Fibroblast of skin of left quadriceps (primary cell): Measurements from ENCODE around the gene ATXN2L.
"Not testable (repeated sequence)": the region's sequence is repeated elsewhere in the genome, so short reads cannot be mapped to it uniquely, and the experiment has no call there.

Experiments
- DNase-seq, 2 experiments: peaks; one replicate each; pipeline ENCODE4 v3.0.0-alpha.2; 2013; ENCODE audit warnings: low read depth in 2 of 2

The ATXN2L gene

DNA sequence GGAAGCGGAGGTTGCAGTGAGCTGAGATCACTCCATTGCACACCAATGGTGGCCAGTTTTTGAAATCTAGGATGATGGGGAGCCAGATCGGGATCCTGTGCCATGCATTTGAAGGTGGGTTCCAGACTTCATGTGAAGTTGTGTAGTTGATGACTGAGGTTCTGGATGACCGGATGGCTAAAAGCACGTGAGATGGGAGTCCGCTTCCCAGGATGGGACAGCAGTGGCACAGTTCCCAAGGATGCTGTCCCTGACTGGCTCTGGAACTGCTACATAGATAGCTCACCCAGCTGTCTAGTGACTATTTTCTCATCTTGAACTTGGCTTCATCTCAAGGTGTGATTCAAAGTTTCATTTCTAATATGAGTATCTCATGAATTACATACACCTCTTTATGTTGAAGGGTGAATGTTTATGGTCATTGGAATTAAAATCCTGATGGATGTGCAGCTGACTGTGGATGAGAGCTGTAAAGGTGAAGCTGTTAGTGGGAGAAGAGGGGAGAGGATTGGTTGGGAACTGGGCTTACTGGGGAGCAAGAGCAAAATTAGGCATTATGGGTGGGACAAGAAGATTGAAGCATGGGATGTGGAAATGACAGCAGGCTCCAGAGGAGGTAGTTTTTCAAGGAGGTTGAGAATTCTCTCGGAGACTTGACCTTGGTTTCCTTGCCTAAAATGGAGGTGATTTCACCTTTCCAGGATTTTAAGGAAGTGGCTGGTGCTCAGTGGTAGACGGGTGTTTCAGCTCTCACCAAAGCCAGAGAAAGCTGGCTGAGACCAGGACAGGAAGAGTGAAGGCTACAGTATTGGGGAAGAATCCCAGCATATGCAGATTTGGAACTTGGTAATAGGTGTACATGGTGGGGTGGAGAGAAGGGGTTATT is 15.1 kb downstream of the ATXN2L start:
- no peak for DNase-seq

GRCh38 chr16:28838558-28838918 is 15.7 kb downstream of the ATXN2L start:
- no peak for DNase-seq

- DNase-seq = no peak
Measured at GRCh38 chr16:28839004-28839639, 16.3 kb downstream of the ATXN2L start.

DNA sequence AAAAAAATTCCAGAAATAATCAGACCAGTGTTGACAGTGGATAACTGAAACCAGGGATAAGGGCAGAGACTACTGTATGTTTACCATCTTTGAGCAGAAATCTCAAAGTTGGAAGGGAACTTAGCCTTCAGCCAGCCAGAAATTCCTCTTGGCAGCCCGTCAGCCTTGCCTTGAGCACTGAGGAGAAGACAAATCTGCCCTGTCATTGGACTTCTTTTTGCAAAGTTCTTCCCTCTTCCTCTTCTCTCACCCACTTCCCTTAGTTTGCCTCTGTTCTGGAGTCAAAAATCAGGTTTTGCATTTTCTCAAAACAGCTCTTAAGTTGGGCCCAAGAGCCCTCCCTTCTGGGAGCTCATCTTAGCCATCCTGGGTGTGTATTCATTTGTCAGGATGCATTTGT is 17.1 kb downstream of the ATXN2L start:
- no peak for DNase-seq

- no peak for DNase-seq
Measured at GRCh38 chr16:28842696-28843095, 19.9 kb downstream of the ATXN2L start.

GRCh38 chr16:28843766-28844165 is 21.0 kb downstream of the ATXN2L start:
- DNase-seq = no peak

GRCh38 chr16:28844226-28844885 is 21.6 kb downstream of the ATXN2L start:
- DNase-seq = no peak

DNA sequence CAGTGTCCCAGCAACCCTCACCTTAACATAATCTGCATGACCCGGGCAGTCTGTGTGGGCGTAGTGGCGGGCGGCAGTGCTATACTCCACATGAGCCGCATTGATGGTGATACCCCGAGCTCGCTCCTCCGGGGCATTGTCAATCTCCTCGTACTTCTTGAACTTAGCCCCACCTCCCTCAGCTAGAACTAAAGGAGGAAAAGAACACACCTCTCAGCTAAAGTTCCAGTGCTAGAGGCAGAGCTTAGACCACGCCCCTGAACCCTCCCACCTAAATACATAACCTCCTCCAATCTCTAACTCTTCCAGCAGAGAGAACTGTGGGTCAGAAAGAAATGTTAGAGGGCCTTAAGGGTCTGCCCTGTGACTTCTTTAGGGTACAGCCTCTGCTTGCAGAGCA is 22.5 kb downstream of the ATXN2L start:
- no peak for DNase-seq

GRCh38 chr16:28845761-28846079 is 22.9 kb downstream of the ATXN2L start:
- DNase-seq = no peak

DNA sequence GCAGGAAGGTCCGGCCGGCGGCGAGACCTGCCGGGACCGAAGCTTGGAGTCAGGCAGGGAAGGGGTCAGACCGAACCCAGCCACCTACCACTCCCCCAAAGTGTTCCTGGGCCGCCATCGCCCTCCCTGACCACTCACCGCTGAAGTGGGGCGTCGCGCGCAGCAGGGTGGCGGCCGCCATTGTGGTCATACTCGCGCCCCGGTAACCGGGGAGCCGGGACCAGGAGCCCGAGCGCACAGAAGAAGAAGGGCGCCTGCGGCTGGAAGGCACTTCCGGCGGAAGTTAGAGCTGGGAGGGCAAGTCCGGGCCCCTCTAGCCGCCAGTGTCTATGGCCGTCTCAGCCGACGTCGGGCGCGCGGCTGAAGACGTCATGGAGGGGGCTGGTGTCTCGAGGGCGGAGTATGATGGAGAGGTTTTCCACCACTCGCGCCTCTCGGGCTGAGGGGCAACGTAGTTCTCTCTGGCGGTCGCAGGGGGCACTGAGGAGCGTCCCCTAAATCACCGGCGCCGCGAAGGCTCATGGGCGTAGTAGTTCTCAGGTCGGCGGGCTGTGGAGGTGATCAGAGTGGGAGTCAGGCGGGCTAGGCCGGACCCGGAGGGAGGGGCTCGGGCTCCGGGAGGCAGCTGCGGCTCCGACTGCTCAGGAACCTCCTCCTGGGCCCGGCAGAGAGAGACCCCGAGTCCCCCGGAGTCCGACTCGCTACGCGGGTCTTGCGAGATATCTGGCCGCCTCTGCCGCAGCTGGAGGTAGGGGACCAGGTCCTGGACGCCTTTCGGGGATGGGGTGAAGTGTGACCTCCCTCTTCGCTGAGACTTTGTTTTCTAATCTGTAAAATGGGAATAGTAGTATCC is 23.5 kb downstream of the ATXN2L start, which contains the start of gene TUFM:
Gene TUFM, minus strand, starts transcription at position 269 of the 853 bp plus-strand sequence. Its CDS starts 79 bp downstream, at position 190.
- DNase-seq = peak; percentile 96 to 97

DNA sequence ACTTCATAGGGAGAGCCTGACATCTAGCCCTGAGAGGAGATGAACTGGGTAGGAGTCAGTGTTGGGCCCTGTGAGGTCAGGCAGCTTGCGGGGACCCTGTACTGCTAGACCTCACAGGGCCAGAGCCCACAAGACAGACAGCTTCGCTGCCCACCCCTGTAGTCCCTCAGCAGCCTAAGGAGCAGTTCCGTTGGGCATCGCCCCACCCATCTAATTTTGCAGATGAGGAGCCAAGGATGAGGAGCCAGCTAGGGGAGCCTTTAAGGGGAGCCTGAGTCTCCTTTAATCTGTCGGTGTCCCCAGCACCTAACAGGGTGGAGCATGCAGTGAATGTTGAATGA is 24.1 kb downstream of the ATXN2L start:
- no peak for DNase-seq

- DNase-seq = no peak
Measured at GRCh38 chr16:28858421-28858820, 35.6 kb downstream of the ATXN2L start.

DNA sequence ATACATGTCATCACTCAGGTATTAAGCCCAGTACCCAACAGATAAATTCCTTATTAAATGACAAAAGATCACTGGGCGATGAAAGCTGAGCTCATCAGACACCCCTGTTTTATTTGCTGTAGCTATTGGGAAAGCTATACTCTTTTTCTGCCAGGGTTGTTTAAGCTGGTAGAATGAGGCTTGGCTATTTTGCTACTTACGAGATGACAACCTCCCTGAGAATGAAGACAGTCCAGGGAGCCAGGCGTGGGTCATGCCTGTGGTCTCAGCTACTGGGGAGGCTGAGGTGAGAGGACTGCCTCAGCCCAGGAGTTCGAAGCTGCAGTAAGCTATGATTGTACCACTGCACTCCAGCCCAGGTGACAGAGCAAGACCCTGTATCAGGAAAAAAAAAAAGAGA is 36.5 kb downstream of the ATXN2L start:
- DNase-seq = no peak

DNA sequence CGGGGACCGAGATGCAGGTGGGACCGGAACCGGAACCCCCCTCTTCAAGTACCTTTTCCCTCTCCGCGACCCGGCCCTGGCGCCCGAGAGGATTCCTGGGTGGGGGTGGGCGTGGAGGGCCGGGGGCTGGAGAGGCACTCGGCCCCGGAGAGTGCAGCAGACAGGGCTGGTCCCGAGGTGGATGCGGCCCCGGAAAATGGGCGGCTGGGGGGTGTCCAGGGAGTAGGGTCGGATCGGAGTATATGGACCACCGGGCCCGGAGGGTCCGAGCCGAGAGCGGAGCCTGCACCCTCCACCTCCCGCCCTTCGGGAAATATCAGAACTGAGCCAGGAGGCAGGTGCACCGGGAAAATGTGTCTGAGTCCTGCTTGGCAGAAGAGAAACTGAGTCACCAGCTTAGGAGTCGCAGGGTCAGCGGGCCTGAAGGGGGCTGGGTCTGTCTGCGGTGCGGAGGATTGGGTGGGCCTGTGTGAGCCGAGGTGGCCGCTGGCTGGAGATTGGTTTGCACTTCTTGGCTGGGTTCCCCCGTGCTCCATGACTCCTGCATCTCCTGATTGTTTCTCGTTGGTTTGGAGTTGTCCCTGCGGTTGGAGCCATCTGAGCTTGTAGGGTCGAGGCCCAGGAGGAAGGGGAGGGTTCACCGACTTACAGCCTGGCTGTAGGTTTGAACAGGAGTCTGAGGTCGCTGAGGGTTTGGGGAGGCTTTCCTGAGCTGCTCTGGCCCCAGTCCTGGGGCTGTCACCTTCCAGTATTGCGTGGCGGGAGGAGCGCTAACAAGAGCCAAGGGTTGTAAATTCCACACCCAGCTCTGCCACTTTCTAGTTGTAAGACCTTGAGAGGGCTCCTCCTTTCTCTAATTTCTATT is 41.4 kb downstream of the ATXN2L start:
- DNase-seq = no peak

DNA sequence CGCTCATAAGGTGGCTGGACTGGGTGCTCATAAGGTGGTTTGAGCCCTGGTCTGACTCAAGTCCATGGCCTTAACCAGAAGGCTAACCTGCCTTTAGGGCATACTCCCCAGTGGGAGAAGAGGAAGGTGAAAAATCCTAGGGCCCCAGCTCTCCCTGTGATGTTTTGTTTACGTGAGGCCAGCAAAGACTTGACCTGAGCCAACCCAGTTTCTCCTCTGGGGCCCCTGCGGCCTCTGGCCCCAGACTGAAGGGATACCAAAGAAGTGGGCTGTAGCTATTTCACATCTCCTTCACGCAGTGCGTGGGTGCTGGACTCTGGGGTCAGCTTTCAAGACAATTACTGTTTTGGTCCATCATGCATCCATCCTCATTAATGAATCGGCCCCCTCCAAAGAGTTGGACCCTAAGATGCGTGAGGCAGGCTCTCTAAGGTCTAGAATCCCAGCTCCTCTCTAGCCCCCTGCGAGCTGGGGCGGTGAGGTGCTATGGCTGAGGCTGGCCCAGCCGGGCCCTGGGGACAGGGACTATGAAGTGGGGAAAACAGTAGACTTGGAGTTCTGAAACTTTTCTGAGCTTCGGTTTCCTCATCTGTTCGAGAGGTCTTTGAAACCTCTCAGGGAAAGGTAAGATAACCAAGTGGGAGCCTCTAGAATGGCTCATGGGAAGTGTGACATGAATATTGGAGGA is 42.3 kb downstream of the ATXN2L start:
- DNase-seq = no peak

DNA sequence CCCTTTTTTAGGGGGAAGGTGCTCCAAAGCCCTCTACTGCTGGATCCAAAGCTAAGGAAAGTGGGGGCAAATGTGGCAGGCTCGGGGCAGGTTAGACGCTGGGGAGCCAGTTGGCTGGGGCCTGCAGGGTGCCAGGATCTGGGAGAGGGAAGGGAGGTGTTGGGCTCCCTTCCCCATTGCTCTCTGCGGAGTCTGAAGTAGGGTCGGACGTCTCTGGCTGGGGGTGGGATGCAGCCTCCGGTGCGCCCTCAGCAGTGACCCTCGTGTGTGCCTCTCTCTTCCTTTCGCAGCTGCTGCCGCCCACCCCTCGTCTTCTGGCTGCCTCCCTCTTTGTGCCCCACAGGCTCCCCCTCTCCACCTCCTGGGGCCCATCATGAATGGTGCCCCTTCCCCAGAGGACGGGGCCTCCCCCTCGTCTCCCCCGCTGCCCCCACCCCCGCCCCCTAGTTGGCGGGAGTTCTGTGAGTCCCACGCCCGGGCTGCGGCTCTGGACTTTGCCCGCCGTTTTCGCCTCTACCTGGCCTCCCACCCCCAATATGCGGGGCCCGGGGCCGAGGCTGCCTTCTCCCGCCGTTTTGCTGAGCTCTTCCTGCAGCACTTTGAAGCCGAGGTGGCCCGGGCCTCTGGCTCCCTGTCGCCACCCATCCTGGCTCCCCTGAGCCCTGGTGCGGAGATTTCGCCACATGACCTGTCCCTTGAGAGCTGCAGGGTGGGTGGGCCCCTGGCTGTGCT is 43.1 kb downstream of the ATXN2L start:
- no peak for DNase-seq

DNA sequence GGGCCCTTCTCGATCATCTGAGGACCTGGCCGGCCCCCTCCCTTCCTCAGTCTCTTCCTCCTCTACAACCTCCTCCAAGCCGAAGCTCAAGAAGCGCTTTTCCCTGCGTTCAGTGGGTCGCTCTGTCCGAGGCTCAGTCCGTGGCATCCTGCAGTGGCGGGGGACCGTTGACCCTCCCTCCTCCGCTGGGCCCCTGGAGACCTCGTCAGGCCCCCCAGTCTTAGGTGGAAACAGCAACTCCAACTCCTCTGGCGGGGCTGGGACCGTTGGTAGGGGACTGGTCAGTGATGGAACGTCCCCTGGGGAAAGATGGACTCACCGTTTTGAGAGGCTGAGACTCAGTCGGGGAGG is 43.6 kb downstream of the ATXN2L start:
- DNase-seq = no peak

DNA sequence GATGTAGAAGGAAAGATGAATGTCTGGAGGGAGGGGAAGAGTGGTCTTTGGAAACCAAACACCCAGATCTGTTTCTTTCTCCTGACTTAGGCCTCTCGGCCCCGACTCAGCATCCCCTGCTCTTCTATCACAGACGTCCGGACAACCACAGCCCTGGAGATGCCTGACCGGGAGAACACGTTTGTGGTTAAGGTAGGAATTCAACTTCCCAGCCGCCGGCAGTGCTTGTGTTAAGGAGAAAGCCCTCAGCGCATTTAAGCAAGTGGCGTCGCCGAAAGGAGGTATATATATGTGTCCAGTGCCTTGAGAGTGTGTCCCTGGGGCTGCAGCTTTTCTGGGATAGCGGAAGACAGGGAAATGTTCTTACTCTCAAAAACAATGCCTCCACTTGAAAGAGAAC is 44.4 kb downstream of the ATXN2L start:
- DNase-seq = no peak

- not testable (repeated sequence) for DNase-seq
Measured at GRCh38 chr16:28867646-28868045, 44.8 kb downstream of the ATXN2L start.

GRCh38 chr16:28869201-28869600 is 46.4 kb downstream of the ATXN2L start:
- DNase-seq = no peak
